ENCODE results near the gene RPTOR.

The RPTOR gene

GRCh38 chr17:80844418-80844990 is 299.9 kb downstream of the RPTOR start:
- POLR2A ChIA-PET: interaction anchor here (0.6 kb wide), 1 partner anchor 10 kb away, joined by 3 read pairs; no protein-coding TSS in a partner anchor
- Histone ChIP-seq H3K4me3 (ENCODE audit: low read depth, low read length) (no peak overlapping the region), H3K4me1 (ENCODE audit: control insufficient read depth, insufficient read depth, low read length) (no peaks in the 10 kb centered on the region), H3K27ac (ENCODE audit: extremely low read depth, low read depth, low read length) (no peak overlapping the region), H3K36me3 (ENCODE audit: control insufficient read depth in 2 of 2, insufficient read depth in 1 of 2, low read length in 2 of 2) (peaks cover 0 to 39% of the 10 kb centered on the region in 2 experiments; a peak in 1 of 3 replicates), H3K9me3 (ENCODE audit: control insufficient read depth, insufficient read depth, low read depth, low read length) (no peaks in the 10 kb centered on the region)
- CTCF ChIA-PET: interaction anchor here (0.5 kb wide), 1 partner anchor 12 kb away, joined by 3 read pairs; no protein-coding TSS in a partner anchor
- TF ChIP-seq SCRT2 (tag by site-specific recombination; IDR thresholded peaks at IDR 0.05): 0 out of 2 replicates have a peak, but pooled peaks have one; percentile 18
- no peak for TF ChIP-seq ZNF621 (tag by site-specific recombination; IDR thresholded peaks at IDR 0.05)
- TF ChIP-seq ZNF560 (tag by site-specific recombination; IDR thresholded peaks at IDR 0.05; ENCODE audit: borderline replicate concordance): no peak
- TF ChIP-seq KLF8 (tag by site-specific recombination; IDR thresholded peaks at IDR 0.05): no peak
- TF ChIP-seq ZNF670 (tag by site-specific recombination; IDR thresholded peaks at IDR 0.05; ENCODE audit: low read depth): no peak

GRCh38 chr17:80845069-80845862 is 300.6 kb downstream of the RPTOR start:
- Histone ChIP-seq H3K4me1 (ENCODE audit: control insufficient read depth, insufficient read depth, low read length) (no peaks in the 10 kb centered on the region), H3K9me3 (ENCODE audit: control insufficient read depth, insufficient read depth, low read depth, low read length) (no peaks in the 10 kb centered on the region), H3K36me3 (ENCODE audit: control insufficient read depth in 2 of 2, insufficient read depth in 1 of 2, low read length in 2 of 2) (peaks cover 0 to 34% of the 10 kb centered on the region in 2 experiments; a peak in 1 of 3 replicates), H3K27ac (ENCODE audit: extremely low read depth, low read depth, low read length) (no peak overlapping the region), H3K4me3 (ENCODE audit: low read depth, low read length) (no peak overlapping the region)
- CTCF ChIA-PET: interaction anchor here (0.5 kb wide), 1 partner anchor 13 kb away, joined by 3 read pairs; no protein-coding TSS in a partner anchor
- POLR2A ChIA-PET: interaction anchor here (0.6 kb wide), 1 partner anchor 9 kb away, joined by 3 read pairs; no protein-coding TSS in a partner anchor
- no peak for TF ChIP-seq ZNF223 (tag by site-specific recombination; IDR thresholded peaks at IDR 0.05)
- no peak for TF ChIP-seq ZBTB20 (tag by site-specific recombination; IDR thresholded peaks at IDR 0.05)
- no peak for TF ChIP-seq KLF17 (tag by site-specific recombination; IDR thresholded peaks at IDR 0.05)
- TF ChIP-seq ZNF660 (tag by site-specific recombination; IDR thresholded peaks at IDR 0.05): no peak
- peak; percentile 28; the same call in 1 of the 2 replicates for TF ChIP-seq ZIC2 (tag by site-specific recombination; IDR thresholded peaks at IDR 0.05)

- no peak overlapping the region for H3K4me3 ChIP-seq (ENCODE audit: low read depth, low read length)
- H3K4me1 ChIP-seq (ENCODE audit: control insufficient read depth, insufficient read depth, low read length): peaks cover 2% of the 10 kb centered on the region; the same call in 1 of the 2 replicates
- no peak for TF ChIP-seq ZSCAN30 (tag by site-specific recombination; IDR thresholded peaks at IDR 0.05)
- TF ChIP-seq HOXA7 (CRISPR knock-in tag; IDR thresholded peaks at IDR 0.05; ENCODE audit: borderline replicate concordance): no peak
- no peak for TF ChIP-seq ZNF513 (tag by site-specific recombination; IDR thresholded peaks at IDR 0.05)
- TF ChIP-seq ZNF514 (tag by site-specific recombination; IDR thresholded peaks at IDR 0.05): no peak
- no peak for TF ChIP-seq MZF1 (tag by site-specific recombination; IDR thresholded peaks at IDR 0.05; ENCODE audit: borderline replicate concordance)
- TF ChIP-seq ZNF10 (tag by site-specific recombination; IDR thresholded peaks at IDR 0.05): no peak
- TF ChIP-seq ZNF398 (tag by site-specific recombination; IDR thresholded peaks at IDR 0.05): no peak
- TF ChIP-seq SCRT1 (tag by site-specific recombination; IDR thresholded peaks at IDR 0.05; ENCODE audit: borderline replicate concordance): no peak
- peaks cover 0 to 31% of the 10 kb centered on the region in 2 experiments; a peak in 2 of 3 replicates for H3K36me3 ChIP-seq (ENCODE audit: control insufficient read depth in 2 of 2, insufficient read depth in 1 of 2, low read length in 2 of 2)
- CTCF ChIA-PET: no interaction called here
- POLR2A ChIA-PET: no interaction called here
- H3K9me3 ChIP-seq (ENCODE audit: control insufficient read depth, insufficient read depth, low read depth, low read length): no peaks in the 10 kb centered on the region
- no peak overlapping the region for H3K27ac ChIP-seq (ENCODE audit: extremely low read depth, low read depth, low read length)
Observed at GRCh38 chr17:80845863-80846671, 301.4 kb downstream of the RPTOR start.
